K562 (cell line): ENCODE measurements around the gene NR1H3. TPM values are rescaled to one million over a fixed set of nuclear protein-coding genes. Genes with fewer than 3 reads are reported as not detected.

Experiments used
- CBX8 ChIP-seq: fragments of 200-600 bp; sonication (generic); IDR thresholded peaks from 2 replicates; pipeline ENCODE4 v1.6.1; 2012; ENCODE audit warnings: borderline replicate concordance, mixed run types, low read depth, mild to moderate bottlenecking, moderate library complexity, mixed read lengths, low read length, control low read depth, inconsistent platforms; ENCODE audit not compliant: poor library complexity, severe bottlenecking; ENCODE audit errors: extremely low read depth
- CCNT2 ChIP-seq: IDR thresholded peaks from 2 replicates; pipeline ENCODE4 v1.6.1; 2011; ENCODE audit warnings: borderline replicate concordance, low read depth, mild to moderate bottlenecking, moderate library complexity, mixed read lengths, low read length; ENCODE audit not compliant: insufficient read length; ENCODE audit errors: extremely low read depth
- FOS ChIP-seq: IDR thresholded peaks from 3 replicates; pipeline ENCODE4 v1.6.1; 2011; ENCODE audit not compliant: insufficient read length; ENCODE audit errors: extremely low read depth
- FOXM1 ChIP-seq, 2 experiments: fragments of 450-650 bp in 1 of 2; sonication (generic) in 1 of 2; formaldehyde crosslinking in 1 of 2; IDR thresholded peaks; 2 replicates each; pipeline versions ENCODE4 v1.6.1 to v1.9.0; 2017 to 2022; ENCODE audit warnings: low read depth in 2 of 2, mild to moderate bottlenecking in 2 of 2, missing genetic modification reagents in 1 of 2, moderate library complexity in 1 of 2
- KLF13 ChIP-seq: fragments of 450-650 bp; IDR thresholded peaks from 2 replicates; pipeline ENCODE4 v1.6.1; 2016; ENCODE audit warnings: missing genetic modification characterization, low read depth, mild to moderate bottlenecking, missing compliant biosample characterization, moderate library complexity, borderline replicate concordance
- MCM5 ChIP-seq: fragments of 450-650 bp; IDR thresholded peaks from 2 replicates; pipeline ENCODE4 v1.6.1; 2016; ENCODE audit warnings: low read depth
- MECOM ChIP-seq: fragments of 250-450 bp; sonication (Bioruptor Pico); IDR thresholded peaks from 2 replicates; pipeline ENCODE4 v1.8.0; 2022; ENCODE audit warnings: inconsistent platforms
- NFIC ChIP-seq: fragments of 450-650 bp; IDR thresholded peaks from 2 replicates; pipeline ENCODE4 v1.6.1; 2017; ENCODE audit warnings: mild to moderate bottlenecking, inconsistent platforms
- POLR2AphosphoS2 ChIP-seq: IDR thresholded peaks from 2 replicates; pipeline ENCODE4 v1.6.1; 2012; ENCODE audit warnings: low read length, improper control_type of control experiment
- RAD21 ChIP-seq, 2 experiments: fragments of 250-450 bp in 1 of 2; fragments of 450-650 bp in 1 of 2; sonication (Bioruptor Pico) in 1 of 2; formaldehyde crosslinking in 1 of 2; IDR thresholded peaks in 1 of 2; conservative IDR thresholded peaks in 1 of 2; 2 replicates each; pipeline versions ENCODE4 v1.4.0 to v1.8.0; 2020 to 2022; ENCODE audit warnings: mild to moderate bottlenecking in 2 of 2, moderate library complexity in 1 of 2
- SMARCB1 ChIP-seq: IDR thresholded peaks from 2 replicates; pipeline ENCODE4 v1.6.1; 2011; ENCODE audit warnings: improper control_type of control experiment, low read depth; ENCODE audit not compliant: insufficient read length
- U2AF2 ChIP-seq: fragments of 200-400 bp; formaldehyde crosslinking; optimal IDR thresholded peaks from 2 replicates; pipeline ENCODE3; 2017; ENCODE audit warnings: low read depth, mild to moderate bottlenecking, low read length
- polyA plus RNA-seq, 8 experiments: library from polyadenylated mRNA; depleted of rRNA in 4 of 8; stranded (reverse) in 5 of 8; unstranded in 3 of 8; fragments of >200 nt; fragmentation: Nextera tagmentation in 2 of 8; fragmentation: Illumina TruSeq in 1 of 8; extraction: Ambion mirVana in 2 of 8; extraction: Trizol in 1 of 8; gene quantifications; 2 replicates each; pipeline versions ENCODE4 v1.2.1 to v1.2.3, GENCODE V29; 2011 to 2014; ENCODE audit warnings: inconsistent platforms in 1 of 8, missing spikeins in 1 of 8
- total RNA-seq, 7 experiments: library from RNA; depleted of rRNA in 6 of 7; stranded (reverse); fragments of >200 nt in 6 of 7; fragmentation: Illumina TruSeq in 2 of 7; extraction: Trizol in 2 of 7; gene quantifications; 2 replicates each; pipeline versions ENCODE4 v1.2.1 to v1.2.3, GENCODE V29; 2011 to 2021; ENCODE audit warnings: low replicate concordance in 1 of 7
- TF ChIP-seq, protein P1 (sequence below): fragments of 450-650 bp; IDR thresholded peaks from one replicate; pipeline ENCODE4 v1.6.1; 2018; ENCODE audit warnings: mild to moderate bottlenecking, moderate library complexity; ENCODE audit not compliant: partially characterized antibody
- TF ChIP-seq, protein P2 (sequence below), 3 experiments: fragments of 200-800 bp in 1 of 3; sonication (Bioruptor generic) in 1 of 3; sonication (generic) in 1 of 3; formaldehyde crosslinking in 1 of 3; IDR thresholded peaks; 2 replicates each; pipeline versions ENCODE4 v1.6.1 to v1.8.0; 2016 to 2022; ENCODE audit warnings: mild to moderate bottlenecking in 2 of 3, missing compliant biosample characterization in 2 of 3, missing genetic modification characterization in 2 of 3, missing genetic modification reagents in 1 of 3
- TF ChIP-seq, protein P3 (sequence below): fragments of 450-650 bp; formaldehyde crosslinking; IDR thresholded peaks from 2 replicates; pipeline ENCODE4 v1.4.0; 2020; ENCODE audit warnings: mild to moderate bottlenecking, moderate library complexity
- TF ChIP-seq, protein P4 (sequence below): sonication (generic); formaldehyde crosslinking; IDR thresholded peaks from 2 replicates; pipeline ENCODE4 v1.8.1; 2022; ENCODE audit warnings: missing genetic modification reagents
- TF ChIP-seq, protein P5 (sequence below): fragments of 450-650 bp; formaldehyde crosslinking; IDR thresholded peaks from 2 replicates; pipeline ENCODE4 v1.4.0; 2022; ENCODE audit warnings: mild to moderate bottlenecking, moderate library complexity

The NR1H3 gene
- total and polyA plus RNA-seq, 9 of the 15 experiments (the other 6 are each of a cell fraction or from before 2014, with no cell fraction given), result 8.2 to 26.0 (median 11.9) TPM

DNA sequence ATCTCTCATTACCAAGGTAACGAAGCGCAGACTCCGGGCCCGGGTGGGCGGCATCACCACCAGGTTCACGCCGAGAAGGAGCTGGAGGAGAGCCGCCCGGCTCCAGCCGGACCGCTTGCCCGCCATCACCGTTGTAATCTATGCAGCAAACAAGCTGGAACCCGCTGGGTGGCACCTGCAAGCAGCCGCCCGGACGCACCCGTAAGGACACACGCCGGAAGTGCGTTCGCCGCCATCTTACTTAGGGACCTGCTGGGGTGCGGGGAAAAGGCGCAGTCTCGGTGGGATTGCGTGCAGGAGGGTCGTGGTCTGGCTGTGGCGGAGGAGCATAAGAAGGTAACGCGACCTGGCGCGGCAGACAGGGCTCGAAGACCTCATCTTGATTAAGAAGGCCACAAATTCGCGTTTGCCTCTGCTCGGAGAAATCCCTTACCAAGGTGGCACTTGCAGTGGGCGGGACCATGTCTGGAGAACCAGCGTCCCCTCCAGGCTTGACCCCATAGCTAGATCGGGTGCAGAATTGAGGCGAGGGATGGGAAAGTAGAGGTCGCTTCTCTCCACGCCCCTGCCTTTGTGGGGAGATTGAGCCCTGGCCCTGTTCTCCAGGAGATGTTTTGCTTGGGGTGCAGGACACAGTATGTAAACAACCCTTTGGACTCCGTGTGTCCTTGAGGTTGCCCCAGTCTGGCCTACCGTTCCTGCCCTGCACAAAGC, 9.0 kb upstream of the NR1H3 start, which contains the start of gene ACP2 (continued):
- TF ChIP-seq FOXM1 (IDR thresholded peaks at IDR 0.05; ENCODE audit: low read depth) (peak; percentile 33; the same call in 1 of the 2 replicates), FOXM1 (CRISPR knock-in tag; IDR thresholded peaks at IDR 0.05; ENCODE audit: low read depth) (peak; percentile 40; the same call in 1 of the 2 replicates), MCM5 (no peak), U2AF2 (no peak), MECOM (CRISPR knock-in tag) (peak; percentile 67), NFIC (peak; percentile 76), FOS (no peak), RAD21 (CRISPR knock-in tag; conservative IDR thresholded peaks at IDR 0.05 in 1 of 2, IDR thresholded peaks at IDR 0.05 in 1 of 2) (peak; percentile 24), CBX8 (no peak), KLF13 (tag) (peak; percentile 66), SMARCB1 (no peak), CCNT2 (peak; percentile 51), POLR2AphosphoS2 (no peak)
- TF ChIP-seq, protein P1, sequence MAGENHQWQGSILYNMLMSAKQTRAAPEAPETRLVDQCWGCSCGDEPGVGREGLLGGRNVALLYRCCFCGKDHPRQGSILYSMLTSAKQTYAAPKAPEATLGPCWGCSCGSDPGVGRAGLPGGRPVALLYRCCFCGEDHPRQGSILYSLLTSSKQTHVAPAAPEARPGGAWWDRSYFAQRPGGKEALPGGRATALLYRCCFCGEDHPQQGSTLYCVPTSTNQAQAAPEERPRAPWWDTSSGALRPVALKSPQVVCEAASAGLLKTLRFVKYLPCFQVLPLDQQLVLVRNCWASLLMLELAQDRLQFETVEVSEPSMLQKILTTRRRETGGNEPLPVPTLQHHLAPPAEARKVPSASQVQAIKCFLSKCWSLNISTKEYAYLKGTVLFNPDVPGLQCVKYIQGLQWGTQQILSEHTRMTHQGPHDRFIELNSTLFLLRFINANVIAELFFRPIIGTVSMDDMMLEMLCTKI, result no peak
- TF ChIP-seq, protein P2, sequence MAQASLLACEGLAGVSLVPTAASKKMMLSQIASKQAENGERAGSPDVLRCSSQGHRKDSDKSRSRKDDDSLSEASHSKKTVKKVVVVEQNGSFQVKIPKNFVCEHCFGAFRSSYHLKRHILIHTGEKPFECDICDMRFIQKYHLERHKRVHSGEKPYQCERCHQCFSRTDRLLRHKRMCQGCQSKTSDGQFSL (CRISPR knock-in tag; IDR thresholded peaks at IDR 0.05), result no peak
- TF ChIP-seq, protein P2 (tag; IDR thresholded peaks at IDR 0.05), result no peak
- TF ChIP-seq, protein P3, sequence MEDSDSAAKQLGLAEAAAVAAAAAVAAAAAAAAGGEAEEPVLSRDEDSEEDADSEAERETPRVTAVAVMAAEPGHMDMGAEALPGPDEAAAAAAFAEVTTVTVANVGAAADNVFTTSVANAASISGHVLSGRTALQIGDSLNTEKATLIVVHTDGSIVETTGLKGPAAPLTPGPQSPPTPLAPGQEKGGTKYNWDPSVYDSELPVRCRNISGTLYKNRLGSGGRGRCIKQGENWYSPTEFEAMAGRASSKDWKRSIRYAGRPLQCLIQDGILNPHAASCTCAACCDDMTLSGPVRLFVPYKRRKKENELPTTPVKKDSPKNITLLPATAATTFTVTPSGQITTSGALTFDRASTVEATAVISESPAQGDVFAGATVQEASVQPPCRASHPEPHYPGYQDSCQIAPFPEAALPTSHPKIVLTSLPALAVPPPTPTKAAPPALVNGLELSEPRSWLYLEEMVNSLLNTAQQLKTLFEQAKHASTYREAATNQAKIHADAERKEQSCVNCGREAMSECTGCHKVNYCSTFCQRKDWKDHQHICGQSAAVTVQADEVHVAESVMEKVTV (CRISPR knock-in tag), result no peak
- TF ChIP-seq, protein P4, sequence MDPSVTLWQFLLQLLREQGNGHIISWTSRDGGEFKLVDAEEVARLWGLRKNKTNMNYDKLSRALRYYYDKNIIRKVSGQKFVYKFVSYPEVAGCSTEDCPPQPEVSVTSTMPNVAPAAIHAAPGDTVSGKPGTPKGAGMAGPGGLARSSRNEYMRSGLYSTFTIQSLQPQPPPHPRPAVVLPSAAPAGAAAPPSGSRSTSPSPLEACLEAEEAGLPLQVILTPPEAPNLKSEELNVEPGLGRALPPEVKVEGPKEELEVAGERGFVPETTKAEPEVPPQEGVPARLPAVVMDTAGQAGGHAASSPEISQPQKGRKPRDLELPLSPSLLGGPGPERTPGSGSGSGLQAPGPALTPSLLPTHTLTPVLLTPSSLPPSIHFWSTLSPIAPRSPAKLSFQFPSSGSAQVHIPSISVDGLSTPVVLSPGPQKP, result no peak
- TF ChIP-seq, protein P5, sequence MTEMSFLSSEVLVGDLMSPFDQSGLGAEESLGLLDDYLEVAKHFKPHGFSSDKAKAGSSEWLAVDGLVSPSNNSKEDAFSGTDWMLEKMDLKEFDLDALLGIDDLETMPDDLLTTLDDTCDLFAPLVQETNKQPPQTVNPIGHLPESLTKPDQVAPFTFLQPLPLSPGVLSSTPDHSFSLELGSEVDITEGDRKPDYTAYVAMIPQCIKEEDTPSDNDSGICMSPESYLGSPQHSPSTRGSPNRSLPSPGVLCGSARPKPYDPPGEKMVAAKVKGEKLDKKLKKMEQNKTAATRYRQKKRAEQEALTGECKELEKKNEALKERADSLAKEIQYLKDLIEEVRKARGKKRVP (CRISPR knock-in tag), result 0 out of 2 replicates have a peak, but pooled peaks have one; percentile 11
